Brain microvascular endothelial cell (primary cell): ENCODE measurements around the gene GRIK4.

ENCODE experiments used
- DNase-seq: peaks from one replicate; pipeline ENCODE4 v3.0.0-alpha.2; 2020
- H3K27ac ChIP-seq: fragments of 250-450 bp; sonication (Bioruptor Pico); 2 replicates; pipeline ENCODE4 v1.5.1; 2020; ENCODE audit warnings: mild to moderate bottlenecking, moderate library complexity
- H3K27me3 ChIP-seq: fragments of 250-450 bp; sonication (Bioruptor Pico); replicated peaks from 2 replicates; pipeline ENCODE4 v1.5.1; 2020; ENCODE audit warnings: mild to moderate bottlenecking
- H3K36me3 ChIP-seq: fragments of 250-450 bp; sonication (Bioruptor Pico); replicated peaks from 2 replicates; pipeline ENCODE4 v1.5.1; 2020; ENCODE audit warnings: mild to moderate bottlenecking
- H3K4me3 ChIP-seq: 2 replicates; pipeline ENCODE4 v1.5.1; 2011; ENCODE audit warnings: low read depth, mild to moderate bottlenecking, control low read depth, low read length, moderate library complexity
- in situ Hi-C: cut with HindIII; loops from 2 replicates; pipeline ENCODE4 v1.10.0; 2017; ENCODE audit warnings: low sequenced_read_pairs, low pct_ligation_motif_present
- TF ChIP-seq, protein P1 (sequence below): IDR thresholded peaks from 2 replicates; pipeline ENCODE4 v1.5.1; 2011; ENCODE audit warnings: low read depth, mild to moderate bottlenecking, moderate library complexity, low read length, control low read depth, inconsistent platforms; ENCODE audit errors: missing control alignments

Gene GRIK4

GRCh38 chr11:120688163-120688562, 176.6 kb downstream of the GRIK4 start:
- DNase-seq: no peak
- Histone ChIP-seq H3K36me3 (no peaks in the 10 kb centered on the region), H3K27me3 (peaks cover 2% of the 10 kb centered on the region), H3K4me3 (no peak overlapping the region), H3K27ac (no peak overlapping the region)
- in situ Hi-C loops: loop anchor here (25.0 kb wide), 1 partner anchor 176 kb away; the partner anchor contains the start of gene GRIK4
- TF ChIP-seq, protein P1, sequence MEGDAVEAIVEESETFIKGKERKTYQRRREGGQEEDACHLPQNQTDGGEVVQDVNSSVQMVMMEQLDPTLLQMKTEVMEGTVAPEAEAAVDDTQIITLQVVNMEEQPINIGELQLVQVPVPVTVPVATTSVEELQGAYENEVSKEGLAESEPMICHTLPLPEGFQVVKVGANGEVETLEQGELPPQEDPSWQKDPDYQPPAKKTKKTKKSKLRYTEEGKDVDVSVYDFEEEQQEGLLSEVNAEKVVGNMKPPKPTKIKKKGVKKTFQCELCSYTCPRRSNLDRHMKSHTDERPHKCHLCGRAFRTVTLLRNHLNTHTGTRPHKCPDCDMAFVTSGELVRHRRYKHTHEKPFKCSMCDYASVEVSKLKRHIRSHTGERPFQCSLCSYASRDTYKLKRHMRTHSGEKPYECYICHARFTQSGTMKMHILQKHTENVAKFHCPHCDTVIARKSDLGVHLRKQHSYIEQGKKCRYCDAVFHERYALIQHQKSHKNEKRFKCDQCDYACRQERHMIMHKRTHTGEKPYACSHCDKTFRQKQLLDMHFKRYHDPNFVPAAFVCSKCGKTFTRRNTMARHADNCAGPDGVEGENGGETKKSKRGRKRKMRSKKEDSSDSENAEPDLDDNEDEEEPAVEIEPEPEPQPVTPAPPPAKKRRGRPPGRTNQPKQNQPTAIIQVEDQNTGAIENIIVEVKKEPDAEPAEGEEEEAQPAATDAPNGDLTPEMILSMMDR: no peak

- no peak overlapping the region for H3K4me3 ChIP-seq
- DNase-seq: no peak
- no peak overlapping the region for H3K27ac ChIP-seq
- H3K36me3 ChIP-seq: no peaks in the 10 kb centered on the region
- TF ChIP-seq, protein P1: no peak
- in situ Hi-C loops: loop anchor here (25.0 kb wide), 1 partner anchor 177 kb away; the partner anchor contains the start of gene GRIK4
- peaks cover 2% of the 10 kb centered on the region for H3K27me3 ChIP-seq
These were observed 178.2 kb downstream of the GRIK4 start for GRCh38 chr11:120689596-120690275.

DNA sequence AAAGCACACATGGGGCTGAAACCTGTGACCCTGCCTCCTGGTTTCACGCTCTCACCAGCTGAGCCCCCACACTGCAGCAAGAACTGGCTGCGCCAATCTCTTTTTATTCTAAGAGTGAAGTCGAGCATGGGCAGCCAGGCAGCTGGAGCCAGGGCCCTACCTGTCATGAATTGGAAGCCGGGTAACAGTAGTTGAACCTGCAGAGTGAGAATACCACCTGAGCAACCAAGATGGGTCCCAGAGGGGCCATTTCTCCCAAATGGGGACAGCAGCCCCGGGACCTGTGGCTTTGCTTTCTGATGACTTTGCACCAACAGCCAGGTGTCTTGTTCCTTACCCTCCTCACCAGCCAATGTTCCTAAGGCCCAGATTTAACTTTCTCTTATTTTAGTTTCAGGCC, 178.9 kb downstream of the GRIK4 start:
- TF ChIP-seq, protein P1: no peak

DNA sequence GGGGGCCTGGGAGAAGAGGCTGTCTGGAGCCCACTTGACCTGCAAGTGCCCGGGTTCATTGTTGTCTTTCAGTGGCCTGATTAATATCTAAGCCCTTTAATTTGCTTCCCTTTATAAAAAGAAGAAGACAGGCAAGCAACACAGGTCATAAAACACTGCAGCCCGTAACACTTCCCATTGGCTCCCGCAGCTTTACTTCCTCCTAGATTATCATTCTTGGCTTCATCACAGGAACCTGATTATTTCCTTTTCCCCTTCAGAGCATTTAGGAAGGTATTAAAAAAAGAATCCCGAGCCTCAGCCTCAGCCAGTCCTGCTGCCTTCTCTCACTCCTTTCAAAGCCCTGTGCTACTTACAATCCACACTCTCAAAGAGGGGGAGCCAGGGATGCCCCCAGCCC, 183.2 kb downstream of the GRIK4 start:
- in situ Hi-C loops: loop anchor here (25.0 kb wide), 1 partner anchor 182 kb away; the partner anchor contains the start of gene GRIK4
- DNase-seq: no peak
- H3K27me3 ChIP-seq: no peaks in the 10 kb centered on the region
- TF ChIP-seq, protein P1: no peak
- H3K27ac ChIP-seq: no peak overlapping the region
- H3K36me3 ChIP-seq: no peaks in the 10 kb centered on the region
- H3K4me3 ChIP-seq: no peak overlapping the region

More for the DNA sequence above, 178.9 kb downstream of the GRIK4 start:
- no peak overlapping the region for H3K27ac ChIP-seq
- in situ Hi-C loops: loop anchor here (25.0 kb wide), 1 partner anchor 178 kb away; the partner anchor contains the start of gene GRIK4
- DNase-seq: no peak
- H3K4me3 ChIP-seq: no peak overlapping the region
- H3K36me3 ChIP-seq: no peaks in the 10 kb centered on the region
- H3K27me3 ChIP-seq: peaks cover 2% of the 10 kb centered on the region

GRCh38 chr11:120695426-120695825, 183.9 kb downstream of the GRIK4 start:
- no peaks in the 10 kb centered on the region for H3K27me3 ChIP-seq
- in situ Hi-C loops: loop anchor here (25.0 kb wide), 1 partner anchor 183 kb away; the partner anchor contains the start of gene GRIK4
- no peak overlapping the region for H3K27ac ChIP-seq
- no peaks in the 10 kb centered on the region for H3K36me3 ChIP-seq
- TF ChIP-seq, protein P1: no peak
- DNase-seq: no peak
- no peak overlapping the region for H3K4me3 ChIP-seq
